RWPE2 (cell line): Measurements from ENCODE around the gene CFAP58.

ENCODE experiments used
- ATAC-seq: fragments of 200-7000 bp; cut with Tn5 transposase; 3 replicates; pipeline ENCODE4 v1.9.1; 2021; ENCODE audit warnings: low read depth
- DNase-seq: peaks from one replicate; pipeline ENCODE4 v3.0.0-alpha.2; 2020; ENCODE audit warnings: low spot score
- H3K27ac ChIP-seq: fragments of 450-650 bp; 2 replicates; pipeline ENCODE4 v1.5.1; 2017; ENCODE audit warnings: mild to moderate bottlenecking; ENCODE audit not compliant: poor library complexity, severe bottlenecking
- H3K27me3 ChIP-seq: fragments of 250-450 bp; sonication (Bioruptor Pico); 2 replicates; pipeline ENCODE4 v1.5.1; 2021; ENCODE audit warnings: mild to moderate bottlenecking, moderate library complexity; ENCODE audit not compliant: insufficient read depth, poor library complexity, severe bottlenecking
- H3K36me3 ChIP-seq: fragments of 250-450 bp; sonication (Bioruptor Pico); 2 replicates; pipeline ENCODE4 v1.5.1; 2020; ENCODE audit warnings: low read depth, mild to moderate bottlenecking, moderate library complexity
- H3K4me1 ChIP-seq: fragments of 250-450 bp; sonication (Bioruptor Pico); 2 replicates; pipeline ENCODE4 v1.5.1; 2021; ENCODE audit warnings: mild to moderate bottlenecking, moderate library complexity; ENCODE audit not compliant: insufficient read depth, poor library complexity, severe bottlenecking
- H3K4me3 ChIP-seq: fragments of 250-450 bp; sonication (Bioruptor Pico); 2 replicates; pipeline ENCODE4 v1.5.1; 2021; ENCODE audit warnings: mild to moderate bottlenecking, moderate library complexity; ENCODE audit not compliant: severe bottlenecking
- H3K9me3 ChIP-seq: fragments of 250-450 bp; sonication (Bioruptor Pico); 2 replicates; pipeline ENCODE4 v1.5.1; 2021; ENCODE audit warnings: mild to moderate bottlenecking, moderate library complexity; ENCODE audit not compliant: severe bottlenecking
- TF ChIP-seq, protein P1 (sequence below): fragments of 450-650 bp; IDR thresholded peaks from one replicate; pipeline ENCODE4 v1.5.1; 2017; ENCODE audit warnings: mild to moderate bottlenecking, moderate library complexity; ENCODE audit not compliant: poor library complexity, severe bottlenecking

The CFAP58 gene

DNA sequence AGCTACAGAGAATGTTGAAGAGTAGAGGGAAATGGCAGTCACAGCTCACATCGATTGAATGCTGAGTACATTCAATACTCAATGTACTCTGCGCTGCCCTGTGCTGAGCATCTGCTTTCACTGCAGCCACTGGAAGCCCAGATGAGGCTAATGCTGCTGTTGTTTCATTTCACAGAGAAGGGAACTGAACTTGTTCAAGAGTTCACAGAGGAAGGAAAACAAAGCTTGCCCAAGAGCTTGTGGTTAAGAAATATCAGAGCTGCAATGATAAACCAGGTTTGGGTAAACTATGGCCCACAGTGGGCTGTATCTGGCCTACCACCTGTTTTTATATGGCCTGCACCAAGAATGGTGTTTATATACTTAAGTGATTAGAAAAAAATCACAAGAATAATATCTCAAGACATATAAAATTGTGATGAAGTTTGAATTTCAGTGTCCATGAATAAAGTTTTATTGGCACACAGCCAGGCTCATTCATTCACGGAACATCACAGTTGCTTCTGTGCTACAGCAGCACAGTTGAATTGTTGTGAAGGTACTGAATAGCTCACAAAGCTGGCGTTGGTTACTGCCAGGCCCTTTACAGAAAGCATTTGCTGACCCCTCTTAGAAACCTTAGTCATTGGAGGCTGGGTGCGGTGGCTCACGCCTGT, 64.1 kb downstream of the CFAP58 start:
- ATAC-seq (no peak), DNase-seq (no peak)
- Histone ChIP-seq H3K4me3 (no peak overlapping the region), H3K36me3 (no peaks in the 10 kb centered on the region), H3K27ac (no peak overlapping the region), H3K4me1 (no peaks in the 10 kb centered on the region), H3K27me3 (no peaks in the 10 kb centered on the region), H3K9me3 (no peaks in the 10 kb centered on the region)
- TF ChIP-seq, protein P1, sequence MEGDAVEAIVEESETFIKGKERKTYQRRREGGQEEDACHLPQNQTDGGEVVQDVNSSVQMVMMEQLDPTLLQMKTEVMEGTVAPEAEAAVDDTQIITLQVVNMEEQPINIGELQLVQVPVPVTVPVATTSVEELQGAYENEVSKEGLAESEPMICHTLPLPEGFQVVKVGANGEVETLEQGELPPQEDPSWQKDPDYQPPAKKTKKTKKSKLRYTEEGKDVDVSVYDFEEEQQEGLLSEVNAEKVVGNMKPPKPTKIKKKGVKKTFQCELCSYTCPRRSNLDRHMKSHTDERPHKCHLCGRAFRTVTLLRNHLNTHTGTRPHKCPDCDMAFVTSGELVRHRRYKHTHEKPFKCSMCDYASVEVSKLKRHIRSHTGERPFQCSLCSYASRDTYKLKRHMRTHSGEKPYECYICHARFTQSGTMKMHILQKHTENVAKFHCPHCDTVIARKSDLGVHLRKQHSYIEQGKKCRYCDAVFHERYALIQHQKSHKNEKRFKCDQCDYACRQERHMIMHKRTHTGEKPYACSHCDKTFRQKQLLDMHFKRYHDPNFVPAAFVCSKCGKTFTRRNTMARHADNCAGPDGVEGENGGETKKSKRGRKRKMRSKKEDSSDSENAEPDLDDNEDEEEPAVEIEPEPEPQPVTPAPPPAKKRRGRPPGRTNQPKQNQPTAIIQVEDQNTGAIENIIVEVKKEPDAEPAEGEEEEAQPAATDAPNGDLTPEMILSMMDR = no peak

DNA sequence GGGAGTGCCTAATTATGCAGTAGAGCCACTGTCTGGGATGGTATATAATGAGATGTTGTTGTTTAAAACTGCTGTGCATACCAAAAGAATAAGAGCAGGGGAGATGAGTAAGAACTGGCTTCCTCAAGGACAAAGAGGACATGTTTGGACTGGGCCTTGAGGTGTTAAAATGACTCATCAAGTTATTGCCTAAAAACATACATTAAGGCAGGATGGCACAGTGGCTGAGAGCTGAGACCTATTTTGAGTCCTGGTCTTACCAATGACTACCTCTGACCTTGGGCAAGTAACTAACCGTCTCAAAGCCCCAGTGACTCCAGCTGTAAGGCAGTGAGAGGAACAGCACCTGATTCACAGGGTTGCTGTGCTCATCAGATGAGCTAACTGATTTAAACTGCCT, 71.1 kb downstream of the CFAP58 start:
- peak overlapping the region; percentile 47 for H3K27ac ChIP-seq
- DNase-seq (no peak), ATAC-seq (peak; percentile 97)
- TF ChIP-seq, protein P1 = no peak
- peaks cover 10% of the 10 kb centered on the region for H3K4me1 ChIP-seq
- H3K4me3 ChIP-seq = no peak overlapping the region
- H3K9me3 ChIP-seq = no peaks in the 10 kb centered on the region
- no peaks in the 10 kb centered on the region for H3K27me3 ChIP-seq
- H3K36me3 ChIP-seq = no peaks in the 10 kb centered on the region

DNA sequence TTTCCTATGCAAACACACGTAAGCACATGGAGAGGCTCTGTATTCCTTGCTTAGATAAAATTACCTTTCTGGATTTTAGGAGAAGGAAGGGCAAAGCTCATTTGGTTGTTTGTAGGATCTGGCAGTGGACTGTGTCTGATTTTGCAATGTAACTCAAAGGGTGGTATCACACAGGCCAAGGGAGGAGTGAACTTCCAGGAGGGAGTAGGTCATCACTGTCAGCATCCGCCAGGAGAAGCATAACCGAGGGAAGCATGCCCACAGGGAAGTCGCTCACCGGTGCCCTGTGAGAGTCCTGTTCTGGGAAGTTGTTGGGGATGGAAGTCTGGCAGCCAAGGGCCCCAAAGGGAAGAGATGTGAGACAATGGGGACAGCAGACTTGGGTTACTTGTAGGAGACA, 74.4 kb downstream of the CFAP58 start:
- H3K9me3 ChIP-seq = no peaks in the 10 kb centered on the region
- H3K27me3 ChIP-seq = no peaks in the 10 kb centered on the region
- H3K4me3 ChIP-seq = no peak overlapping the region
- H3K4me1 ChIP-seq = peaks cover 10% of the 10 kb centered on the region
- no peak overlapping the region for H3K27ac ChIP-seq
- H3K36me3 ChIP-seq = no peaks in the 10 kb centered on the region
- DNase-seq (no peak), ATAC-seq (no peak)
- TF ChIP-seq, protein P1 = no peak

DNA sequence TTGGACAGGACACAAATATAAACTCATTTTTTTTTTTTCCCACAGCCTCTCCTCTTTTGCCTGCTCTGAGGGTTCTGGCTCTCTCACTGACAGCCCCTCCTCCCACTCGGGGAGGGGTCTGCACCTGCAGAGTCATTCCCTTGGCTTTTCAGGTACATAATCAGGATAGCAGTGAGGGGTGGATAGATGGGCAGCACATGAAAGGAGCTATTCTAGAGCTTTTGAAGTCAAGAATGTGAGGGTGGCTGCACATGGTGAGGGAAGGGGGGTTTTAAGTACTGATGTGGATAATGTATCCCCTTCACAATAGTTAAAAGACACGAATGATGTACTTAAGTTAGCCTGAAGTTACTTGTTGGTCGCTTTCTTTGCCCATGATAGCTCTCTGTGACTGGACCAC, 76.2 kb downstream of the CFAP58 start:
- ATAC-seq (no peak), DNase-seq (no peak)
- H3K9me3 ChIP-seq = no peaks in the 10 kb centered on the region
- H3K4me1 ChIP-seq = peaks cover 2% of the 10 kb centered on the region
- no peak overlapping the region for H3K27ac ChIP-seq
- H3K36me3 ChIP-seq = no peaks in the 10 kb centered on the region
- H3K4me3 ChIP-seq = no peak overlapping the region
- TF ChIP-seq, protein P1 = no peak
- H3K27me3 ChIP-seq = no peaks in the 10 kb centered on the region

DNA sequence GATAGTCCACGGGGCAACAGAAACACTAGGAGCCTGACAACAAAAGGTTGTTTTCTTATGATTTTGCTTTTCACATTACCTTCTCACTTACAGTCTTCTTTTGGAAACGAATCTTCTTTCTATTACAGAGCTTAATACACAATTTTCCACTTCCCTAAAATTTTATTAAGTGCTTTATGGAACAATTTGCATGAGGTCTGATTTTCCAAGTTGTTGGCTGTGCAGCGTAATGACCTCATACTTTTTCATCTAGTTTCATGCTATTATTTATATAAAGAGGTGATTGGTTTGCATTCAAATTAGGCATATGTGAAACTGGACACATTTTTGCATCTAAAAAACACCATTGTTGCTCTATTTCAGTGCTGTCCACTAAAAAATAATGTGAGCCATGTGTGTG, 76.7 kb downstream of the CFAP58 start:
- ATAC-seq (no peak), DNase-seq (no peak)
- Histone ChIP-seq H3K27me3 (no peaks in the 10 kb centered on the region), H3K4me1 (no peaks in the 10 kb centered on the region), H3K4me3 (no peak overlapping the region), H3K9me3 (no peaks in the 10 kb centered on the region), H3K27ac (no peak overlapping the region), H3K36me3 (no peaks in the 10 kb centered on the region)
- TF ChIP-seq, protein P1 = no peak
